GM23338 (cell line): ENCODE measurements around the gene PKHD1. TPM values are rescaled to one million over a fixed set of nuclear protein-coding genes. Genes with fewer than 3 reads are reported as not detected.

ENCODE experiments used
- ATAC-seq: fragments of 200-7000 bp; cut with Tn5 transposase; 3 replicates; pipeline ENCODE4 v1.9.1; 2020
- DNase-seq: peaks from one replicate; pipeline ENCODE4 v3.0.0-alpha.2; 2015; ENCODE audit warnings: low spot score
- H2AFZ ChIP-seq: fragments of 200-600 bp; sonication (generic); 2 replicates; pipeline ENCODE4 v1.8.0; 2016; ENCODE audit warnings: antibody characterized with exemption, mild to moderate bottlenecking, moderate library complexity
- H3F3A ChIP-seq: fragments of 200-600 bp; sonication (generic); replicated peaks from 2 replicates; pipeline ENCODE4 v1.8.0; 2017; ENCODE audit warnings: antibody characterized with exemption, mixed run types, low read depth
- H3K27ac ChIP-seq: fragments of 200-600 bp; sonication (generic); 2 replicates; pipeline ENCODE4 v1.6.1; 2016; ENCODE audit warnings: low read depth
- H3K27me3 ChIP-seq: fragments of 200-600 bp; sonication (generic); 2 replicates; pipeline ENCODE4 v1.8.0; 2016; ENCODE audit warnings: mild to moderate bottlenecking, mixed run types, moderate library complexity; ENCODE audit not compliant: insufficient read depth
- H3K36me3 ChIP-seq: fragments of 200-600 bp; sonication (generic); 2 replicates; pipeline ENCODE4 v1.8.0; 2016; ENCODE audit warnings: mild to moderate bottlenecking; ENCODE audit not compliant: insufficient read depth
- H3K4me1 ChIP-seq: fragments of 200-600 bp; sonication (generic); 2 replicates; pipeline ENCODE4 v1.8.0; 2016; ENCODE audit warnings: mild to moderate bottlenecking, moderate library complexity; ENCODE audit not compliant: insufficient read depth
- H3K4me2 ChIP-seq: fragments of 200-600 bp; sonication (generic); 2 replicates; pipeline ENCODE4 v1.7.1; 2017; ENCODE audit warnings: mixed run types
- H3K4me3 ChIP-seq: fragments of 200-600 bp; sonication (generic); 2 replicates; pipeline ENCODE4 v1.6.1; 2016; ENCODE audit warnings: mixed run types
- H3K79me2 ChIP-seq: fragments of 200-600 bp; sonication (generic); replicated peaks from 2 replicates; pipeline ENCODE4 v1.8.0; 2017; ENCODE audit warnings: mild to moderate bottlenecking; ENCODE audit not compliant: insufficient read depth
- H3K9me2 ChIP-seq: fragments of 200-600 bp; sonication (generic); 2 replicates; pipeline ENCODE4 v1.8.0; 2017; ENCODE audit not compliant: insufficient read depth
- H4K20me1 ChIP-seq: fragments of 200-600 bp; sonication (generic); replicated peaks from 2 replicates; pipeline ENCODE4 v1.8.0; 2017; ENCODE audit warnings: mild to moderate bottlenecking; ENCODE audit not compliant: insufficient read depth
- H3K27ac Mint-ChIP-seq: 2 replicates; pipeline ENCODE4 v1.8.0; 2020; ENCODE audit warnings: inconsistent platforms, mild to moderate bottlenecking, moderate library complexity, mixed read lengths
- H3K27me3 Mint-ChIP-seq: 3 replicates; pipeline ENCODE4 v1.8.0; 2022; ENCODE audit warnings: low read depth, mild to moderate bottlenecking, moderate library complexity, mixed read lengths, inconsistent platforms; ENCODE audit not compliant: insufficient read depth, poor library complexity
- H3K36me3 Mint-ChIP-seq: 3 replicates; pipeline ENCODE4 v1.8.0; 2021; ENCODE audit warnings: low read depth, mild to moderate bottlenecking, inconsistent platforms, moderate library complexity, mixed read lengths
- H3K4me1 Mint-ChIP-seq: 3 replicates; pipeline ENCODE4 v1.8.0; 2020; ENCODE audit warnings: mild to moderate bottlenecking, inconsistent platforms, mixed read lengths
- H3K4me3 Mint-ChIP-seq: 3 replicates; pipeline ENCODE4 v1.8.0; 2021; ENCODE audit warnings: moderate library complexity, mild to moderate bottlenecking, inconsistent platforms, mixed read lengths
- H3K9me3 Mint-ChIP-seq: 3 replicates; pipeline ENCODE4 v1.8.0; 2020; ENCODE audit warnings: moderate library complexity, mild to moderate bottlenecking, inconsistent platforms, mixed read lengths
- CREB1 ChIP-seq: fragments of 250-450 bp; sonication (Bioruptor Pico); IDR thresholded peaks from 2 replicates; pipeline ENCODE4 v1.5.0; 2020; ENCODE audit warnings: low read depth, mild to moderate bottlenecking, moderate library complexity
- EZH2phosphoT487 ChIP-seq: fragments of 200-600 bp; sonication (generic); IDR thresholded peaks from one replicate; pipeline ENCODE4 v1.8.1; 2018; ENCODE audit warnings: antibody characterized with exemption; ENCODE audit not compliant: unreplicated experiment
- NANOG ChIP-seq: IDR thresholded peaks from 2 replicates; pipeline ENCODE4 v1.6.1; 2016; ENCODE audit warnings: antibody characterized with exemption, borderline replicate concordance
- POLR2AphosphoS5 ChIP-seq: IDR thresholded peaks from 2 replicates; pipeline ENCODE4 v1.6.1; 2016; ENCODE audit warnings: antibody characterized with exemption, low read depth
- STAT1 ChIP-seq: IDR thresholded peaks from one replicate; pipeline ENCODE4 v1.6.1; 2016; ENCODE audit warnings: antibody characterized with exemption; ENCODE audit not compliant: unreplicated experiment
- ZNF331 ChIP-seq: fragments of 250-450 bp; sonication (Bioruptor Pico); IDR thresholded peaks from 2 replicates; pipeline ENCODE4 v1.5.0; 2020; ENCODE audit warnings: low read depth, mild to moderate bottlenecking, moderate library complexity
- polyA plus RNA-seq: library from polyadenylated mRNA; unstranded; fragments of >200 nt; fragmentation: Nextera tagmentation; extraction: Ambion mirVana; gene quantifications from 2 replicates; pipeline ENCODE4 v1.2.1, GENCODE V29; 2016
- total RNA-seq: library from RNA; depleted of rRNA; stranded (reverse); fragments of >200 nt; shearing (Covaris generic); gene quantifications from 2 replicates; pipeline ENCODE4 v1.2.3, GENCODE V29; 2014
- TF ChIP-seq, protein P1 (sequence below): fragments of 250-450 bp; sonication (Bioruptor Pico); IDR thresholded peaks from 2 replicates; pipeline ENCODE4 v1.5.0; 2020; ENCODE audit warnings: mild to moderate bottlenecking, moderate library complexity
- TF ChIP-seq, protein P2 (sequence below): IDR thresholded peaks from 2 replicates; pipeline ENCODE4 v1.6.1; 2016; ENCODE audit warnings: antibody characterized with exemption

PKHD1 gene
- total and polyA plus RNA-seq, 2 experiments from 2014 or later = 0.03 to 0.07 TPM

DNA sequence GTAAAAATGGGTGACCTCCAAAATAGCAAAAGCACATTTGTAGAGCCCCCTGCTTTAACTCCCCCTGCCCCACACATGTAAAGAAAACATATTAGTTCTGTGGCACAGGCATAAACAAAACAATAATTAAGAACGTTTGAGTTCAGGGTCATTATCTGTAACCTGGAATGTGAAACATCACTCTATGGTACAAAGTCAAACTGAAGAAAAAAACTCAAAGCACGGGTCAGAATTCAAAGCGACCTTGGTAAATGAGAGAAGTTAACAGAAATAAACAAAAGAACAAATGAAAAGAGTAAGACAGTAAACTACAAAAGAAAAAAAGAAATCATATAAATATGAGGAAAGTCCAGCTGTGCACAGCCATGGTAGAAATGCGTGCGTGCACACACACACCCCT, 67.5 kb downstream of the PKHD1 start (continued):
- TF ChIP-seq, protein P1, sequence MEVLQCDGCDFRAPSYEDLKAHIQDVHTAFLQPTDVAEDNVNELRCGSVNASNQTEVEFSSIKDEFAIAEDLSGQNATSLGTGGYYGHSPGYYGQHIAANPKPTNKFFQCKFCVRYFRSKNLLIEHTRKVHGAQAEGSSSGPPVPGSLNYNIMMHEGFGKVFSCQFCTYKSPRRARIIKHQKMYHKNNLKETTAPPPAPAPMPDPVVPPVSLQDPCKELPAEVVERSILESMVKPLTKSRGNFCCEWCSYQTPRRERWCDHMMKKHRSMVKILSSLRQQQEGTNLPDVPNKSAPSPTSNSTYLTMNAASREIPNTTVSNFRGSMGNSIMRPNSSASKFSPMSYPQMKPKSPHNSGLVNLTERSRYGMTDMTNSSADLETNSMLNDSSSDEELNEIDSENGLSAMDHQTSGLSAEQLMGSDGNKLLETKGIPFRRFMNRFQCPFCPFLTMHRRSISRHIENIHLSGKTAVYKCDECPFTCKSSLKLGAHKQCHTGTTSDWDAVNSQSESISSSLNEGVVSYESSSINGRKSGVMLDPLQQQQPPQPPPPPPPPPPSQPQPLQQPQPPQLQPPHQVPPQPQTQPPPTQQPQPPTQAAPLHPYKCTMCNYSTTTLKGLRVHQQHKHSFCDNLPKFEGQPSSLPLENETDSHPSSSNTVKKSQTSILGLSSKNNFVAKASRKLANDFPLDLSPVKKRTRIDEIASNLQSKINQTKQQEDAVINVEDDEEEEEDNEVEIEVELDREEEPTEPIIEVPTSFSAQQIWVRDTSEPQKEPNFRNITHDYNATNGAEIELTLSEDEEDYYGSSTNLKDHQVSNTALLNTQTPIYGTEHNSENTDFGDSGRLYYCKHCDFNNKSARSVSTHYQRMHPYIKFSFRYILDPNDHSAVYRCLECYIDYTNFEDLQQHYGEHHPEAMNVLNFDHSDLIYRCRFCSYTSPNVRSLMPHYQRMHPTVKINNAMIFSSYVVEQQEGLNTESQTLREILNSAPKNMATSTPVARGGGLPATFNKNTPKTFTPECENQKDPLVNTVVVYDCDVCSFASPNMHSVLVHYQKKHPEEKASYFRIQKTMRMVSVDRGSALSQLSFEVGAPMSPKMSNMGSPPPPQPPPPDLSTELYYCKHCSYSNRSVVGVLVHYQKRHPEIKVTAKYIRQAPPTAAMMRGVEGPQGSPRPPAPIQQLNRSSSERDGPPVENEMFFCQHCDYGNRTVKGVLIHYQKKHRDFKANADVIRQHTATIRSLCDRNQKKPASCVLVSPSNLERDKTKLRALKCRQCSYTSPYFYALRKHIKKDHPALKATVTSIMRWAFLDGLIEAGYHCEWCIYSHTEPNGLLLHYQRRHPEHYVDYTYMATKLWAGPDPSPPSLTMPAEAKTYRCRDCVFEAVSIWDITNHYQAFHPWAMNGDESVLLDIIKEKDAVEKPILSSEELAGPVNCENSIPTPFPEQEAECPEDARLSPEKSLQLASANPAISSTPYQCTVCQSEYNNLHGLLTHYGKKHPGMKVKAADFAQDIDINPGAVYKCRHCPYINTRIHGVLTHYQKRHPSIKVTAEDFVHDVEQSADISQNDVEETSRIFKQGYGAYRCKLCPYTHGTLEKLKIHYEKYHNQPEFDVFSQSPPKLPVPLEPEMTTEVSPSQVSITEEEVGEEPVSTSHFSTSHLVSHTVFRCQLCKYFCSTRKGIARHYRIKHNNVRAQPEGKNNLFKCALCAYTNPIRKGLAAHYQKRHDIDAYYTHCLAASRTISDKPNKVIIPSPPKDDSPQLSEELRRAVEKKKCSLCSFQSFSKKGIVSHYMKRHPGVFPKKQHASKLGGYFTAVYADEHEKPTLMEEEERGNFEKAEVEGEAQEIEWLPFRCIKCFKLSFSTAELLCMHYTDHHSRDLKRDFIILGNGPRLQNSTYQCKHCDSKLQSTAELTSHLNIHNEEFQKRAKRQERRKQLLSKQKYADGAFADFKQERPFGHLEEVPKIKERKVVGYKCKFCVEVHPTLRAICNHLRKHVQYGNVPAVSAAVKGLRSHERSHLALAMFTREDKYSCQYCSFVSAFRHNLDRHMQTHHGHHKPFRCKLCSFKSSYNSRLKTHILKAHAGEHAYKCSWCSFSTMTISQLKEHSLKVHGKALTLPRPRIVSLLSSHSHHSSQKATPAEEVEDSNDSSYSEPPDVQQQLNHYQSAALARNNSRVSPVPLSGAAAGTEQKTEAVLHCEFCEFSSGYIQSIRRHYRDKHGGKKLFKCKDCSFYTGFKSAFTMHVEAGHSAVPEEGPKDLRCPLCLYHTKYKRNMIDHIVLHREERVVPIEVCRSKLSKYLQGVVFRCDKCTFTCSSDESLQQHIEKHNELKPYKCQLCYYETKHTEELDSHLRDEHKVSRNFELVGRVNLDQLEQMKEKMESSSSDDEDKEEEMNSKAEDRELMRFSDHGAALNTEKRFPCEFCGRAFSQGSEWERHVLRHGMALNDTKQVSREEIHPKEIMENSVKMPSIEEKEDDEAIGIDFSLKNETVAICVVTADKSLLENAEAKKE (CRISPR knock-in tag) = no peak
- TF ChIP-seq EZH2phosphoT487 = no peak
- no peak for TF ChIP-seq STAT1
- no peak for TF ChIP-seq POLR2AphosphoS5
- TF ChIP-seq, protein P2, sequence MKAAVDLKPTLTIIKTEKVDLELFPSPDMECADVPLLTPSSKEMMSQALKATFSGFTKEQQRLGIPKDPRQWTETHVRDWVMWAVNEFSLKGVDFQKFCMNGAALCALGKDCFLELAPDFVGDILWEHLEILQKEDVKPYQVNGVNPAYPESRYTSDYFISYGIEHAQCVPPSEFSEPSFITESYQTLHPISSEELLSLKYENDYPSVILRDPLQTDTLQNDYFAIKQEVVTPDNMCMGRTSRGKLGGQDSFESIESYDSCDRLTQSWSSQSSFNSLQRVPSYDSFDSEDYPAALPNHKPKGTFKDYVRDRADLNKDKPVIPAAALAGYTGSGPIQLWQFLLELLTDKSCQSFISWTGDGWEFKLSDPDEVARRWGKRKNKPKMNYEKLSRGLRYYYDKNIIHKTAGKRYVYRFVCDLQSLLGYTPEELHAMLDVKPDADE = no peak
- no peak for TF ChIP-seq ZNF331

DNA sequence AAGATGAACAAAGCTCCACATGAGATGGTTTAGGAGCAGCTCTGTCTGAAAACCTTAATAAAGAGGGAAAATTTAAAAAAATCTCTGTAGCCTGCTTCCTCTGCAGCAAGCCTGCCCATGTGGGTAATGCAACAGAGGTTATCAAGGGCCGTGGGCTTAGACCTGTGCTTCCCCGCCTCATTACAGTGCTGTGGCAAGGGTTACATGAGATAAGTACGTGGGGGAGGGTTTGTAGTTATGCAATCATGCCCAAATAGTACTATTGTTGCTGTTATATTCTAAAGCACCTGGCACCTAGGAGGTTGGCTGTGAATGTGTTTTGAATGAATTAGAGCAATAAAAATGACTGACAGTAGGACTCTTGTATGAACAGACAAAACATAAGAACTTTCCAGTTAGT, 68.3 kb downstream of the PKHD1 start:
- TF ChIP-seq CREB1 (CRISPR knock-in tag) = no peak
- TF ChIP-seq NANOG = no peak
- TF ChIP-seq, protein P1 (CRISPR knock-in tag) = no peak
- TF ChIP-seq, protein P2 = no peak
- H3K27me3 Mint-ChIP-seq = peaks cover 2% of the 10 kb centered on the region
- no peaks in the 10 kb centered on the region for H3F3A ChIP-seq

More for the DNA sequence above, 68.3 kb downstream of the PKHD1 start:
- peaks cover 4% of the 10 kb centered on the region; the same call in 1 of the 2 replicates for H3K9me2 ChIP-seq
- no peak overlapping the region for H3K4me3 ChIP-seq
- DNase-seq (no peak), ATAC-seq (no peak)
- Mint-ChIP-seq H3K4me3 (no peak overlapping the region), H3K27ac (no peak overlapping the region), H3K9me3 (no peaks in the 10 kb centered on the region), H3K4me1 (peaks cover 41% of the 10 kb centered on the region), H3K36me3 (no peaks in the 10 kb centered on the region)
- no peaks in the 10 kb centered on the region for H3K27me3 ChIP-seq
- H3K4me1 ChIP-seq = peaks cover 22% of the 10 kb centered on the region
- no peaks in the 10 kb centered on the region for H3K36me3 ChIP-seq
- H4K20me1 ChIP-seq = no peaks in the 10 kb centered on the region
- H3K4me2 ChIP-seq = no peak overlapping the region
- H3K27ac ChIP-seq = no peak overlapping the region
- no peak overlapping the region for H2AFZ ChIP-seq
- no peaks in the 10 kb centered on the region for H3K79me2 ChIP-seq
